HG02938 (cell line): Measurements from ENCODE around the gene SEPTIN5.

Experiments used
- ATAC-seq: cut with Tn5 transposase; IDR thresholded peaks from one replicate; pipeline ENCODE4 v1.9.1; 2021; ENCODE audit warnings: mild to moderate bottlenecking, moderate library complexity; ENCODE audit not compliant: unreplicated experiment

The SEPTIN5 gene

GRCh38 chr22:19704355-19705015, 9.8 kb upstream of the SEPTIN5 start:
- no peak for ATAC-seq

GRCh38 chr22:19705181-19705934, 8.9 kb upstream of the SEPTIN5 start:
- ATAC-seq, result no peak

GRCh38 chr22:19706661-19707151, 7.6 kb upstream of the SEPTIN5 start:
- ATAC-seq, result no peak

DNA sequence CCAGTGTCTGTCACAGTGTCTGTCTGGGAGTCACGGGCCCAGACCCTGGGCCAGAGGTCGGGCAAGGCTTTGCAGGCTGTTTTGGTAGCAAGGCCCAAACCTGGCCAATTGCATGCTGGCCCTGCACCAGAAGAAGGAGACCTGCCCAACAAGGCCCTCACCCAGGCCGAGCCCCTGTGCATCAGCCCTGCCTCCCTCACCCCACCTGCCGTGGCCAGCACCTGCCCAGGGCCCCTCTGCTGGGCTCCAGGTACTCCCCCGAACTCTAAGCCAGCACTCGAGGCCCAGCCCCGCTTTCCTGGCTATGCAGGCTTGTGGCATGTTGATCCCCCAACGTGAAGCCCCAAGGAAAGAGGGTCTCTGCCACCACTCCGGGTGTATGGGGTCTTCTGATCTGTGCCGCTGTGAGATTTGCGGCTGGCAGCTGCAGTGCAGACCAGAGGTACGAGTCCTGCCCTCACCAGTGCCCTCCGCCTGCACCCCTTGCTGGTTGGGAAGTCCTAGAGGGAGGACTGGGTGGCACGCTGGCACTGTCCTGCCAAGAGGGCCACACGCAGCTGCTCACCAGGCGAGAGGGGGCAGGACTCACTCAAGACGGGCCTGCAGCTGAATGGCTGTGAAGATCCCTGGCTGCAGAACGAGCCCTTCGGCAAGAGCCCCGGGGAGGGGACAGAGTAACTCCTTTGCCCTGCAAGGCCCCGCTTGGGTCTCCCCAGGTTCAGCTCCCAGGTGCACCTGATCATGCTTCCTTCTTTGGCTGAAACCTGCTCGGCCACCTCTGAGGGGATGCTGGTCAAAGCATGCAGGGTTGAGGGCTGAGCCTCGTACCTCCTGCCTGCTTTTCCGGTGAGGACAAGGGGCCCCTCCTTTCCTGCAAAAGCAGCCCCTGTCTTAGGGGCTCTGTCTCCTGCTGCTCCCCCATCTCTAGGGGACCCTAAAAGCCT, 6.7 kb upstream of the SEPTIN5 start:
- ATAC-seq, result no peak

DNA sequence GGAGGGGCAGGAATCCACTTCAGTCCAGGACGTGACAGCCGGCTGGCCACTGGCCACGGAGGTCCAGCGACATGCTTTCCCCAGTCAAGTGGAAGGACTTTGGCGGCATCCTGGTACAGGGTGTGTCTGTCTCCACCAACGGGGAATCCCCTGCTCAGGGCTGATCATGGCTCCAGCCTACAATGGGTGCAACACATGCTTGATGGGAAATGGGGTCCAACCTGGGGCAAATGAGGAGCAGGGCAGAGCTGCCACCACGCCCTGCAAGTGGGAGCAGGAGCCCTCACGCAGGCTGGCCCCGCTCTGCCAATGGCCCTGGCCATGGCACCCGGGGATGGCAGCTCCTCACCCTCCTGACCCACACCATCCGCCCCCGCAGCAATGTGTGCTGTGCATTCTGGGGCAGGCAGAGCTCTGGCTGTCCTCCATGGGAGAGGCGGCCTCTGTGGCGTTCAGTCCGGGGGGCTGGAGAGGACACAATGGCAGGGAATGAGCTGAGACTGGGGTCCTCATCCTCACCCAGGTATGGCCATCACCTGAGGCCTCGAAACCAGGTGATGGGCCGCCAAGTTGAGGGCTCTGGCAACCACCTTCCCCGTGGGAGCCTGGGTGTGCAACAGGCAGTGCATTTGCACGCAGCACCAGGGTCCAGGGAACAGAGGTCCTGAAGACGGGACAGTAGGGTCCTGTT, 5.8 kb upstream of the SEPTIN5 start:
- no peak for ATAC-seq

DNA sequence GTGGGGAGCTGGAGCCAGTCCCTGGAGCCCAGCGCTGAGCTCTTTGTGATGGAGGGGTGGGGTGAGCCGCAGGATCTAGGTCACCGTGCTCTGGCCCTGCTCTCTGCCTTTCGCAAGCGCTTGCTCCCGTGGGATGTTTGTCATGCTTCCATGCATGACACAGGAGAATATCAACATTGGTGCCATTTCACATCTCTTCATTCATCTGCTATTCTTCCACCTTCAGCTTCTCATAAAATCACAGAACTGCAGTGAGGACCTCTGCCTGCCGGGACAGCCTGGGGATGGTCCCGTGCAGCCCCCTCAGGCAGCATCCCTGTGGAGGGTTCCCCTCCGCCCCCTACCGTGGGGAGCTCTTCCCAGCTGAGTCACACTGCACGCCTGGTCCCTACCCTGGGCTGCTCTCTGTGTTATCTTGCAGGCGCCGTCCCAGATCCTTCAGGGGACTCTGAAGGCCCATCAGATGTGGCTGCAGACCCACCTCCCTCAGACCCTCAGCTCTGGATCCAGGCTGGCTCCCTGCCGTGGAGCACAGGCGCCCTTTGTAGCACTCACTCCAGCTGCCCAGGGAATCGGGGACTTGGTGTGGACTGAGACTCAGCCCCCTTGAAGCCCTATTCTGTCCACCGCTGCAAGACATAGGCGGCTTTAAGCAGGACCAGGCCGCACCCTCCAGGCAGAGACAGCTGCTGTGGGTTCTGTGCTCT, 5.1 kb upstream of the SEPTIN5 start:
- no peak for ATAC-seq

DNA sequence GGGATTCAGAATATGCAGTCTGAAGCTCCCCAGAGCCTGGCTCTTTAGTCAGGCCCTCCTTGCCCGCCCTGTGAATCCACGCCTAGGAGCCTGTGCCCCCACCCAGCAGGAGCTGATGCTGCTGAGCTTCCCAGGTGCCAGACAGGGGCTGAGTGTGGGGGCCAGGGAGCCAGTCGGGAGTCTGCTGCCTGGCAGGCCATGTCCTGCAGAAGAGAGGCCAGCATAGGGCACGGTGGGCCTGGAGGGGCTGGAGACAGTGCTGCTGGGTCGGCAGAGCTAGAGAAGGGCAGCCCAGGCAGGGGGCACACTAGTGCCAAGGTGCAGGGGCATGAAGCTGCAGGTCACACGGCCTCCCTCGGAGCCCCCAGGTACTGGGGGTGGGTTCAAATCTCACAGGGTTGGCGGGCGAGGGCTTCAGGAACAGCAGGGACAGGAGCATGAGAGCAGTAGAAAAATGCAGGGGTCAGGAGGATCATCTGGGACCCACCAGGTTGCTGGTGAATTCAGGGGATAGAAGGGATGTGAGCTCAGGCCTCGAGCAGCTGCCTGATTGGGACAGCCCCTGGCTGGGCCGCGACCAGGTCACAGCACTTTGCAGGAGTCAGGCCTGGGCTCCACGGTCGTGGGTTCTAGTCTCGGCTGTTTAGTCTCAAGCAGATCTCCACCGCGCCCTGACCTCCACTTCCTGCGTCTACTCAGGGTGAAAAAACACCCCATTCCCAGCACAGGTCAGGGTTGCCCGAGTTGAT, 4.1 kb upstream of the SEPTIN5 start:
- no peak for ATAC-seq

GRCh38 chr22:19710769-19711106, 3.6 kb upstream of the SEPTIN5 start:
- no peak for ATAC-seq

DNA sequence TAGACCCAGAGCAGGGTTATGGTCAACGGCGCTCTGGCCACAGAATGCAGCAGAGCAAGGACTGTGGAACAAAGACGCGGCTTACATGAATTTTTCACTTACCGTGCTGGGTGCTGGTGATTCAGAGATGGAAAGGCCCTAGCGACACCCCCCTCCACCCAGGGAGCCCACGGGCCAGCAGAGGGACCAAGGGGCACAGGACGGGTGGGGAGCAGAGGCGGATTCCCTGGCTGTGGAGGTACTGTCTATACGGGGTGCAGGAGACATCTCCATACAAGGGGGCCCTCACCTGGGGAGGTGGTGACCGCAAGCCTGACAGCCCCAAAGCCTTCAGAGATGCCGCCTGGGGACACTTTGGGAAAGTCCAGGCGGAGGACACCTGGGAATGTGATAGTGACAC, 1.1 kb upstream of the SEPTIN5 start:
- no peak for ATAC-seq

DNA sequence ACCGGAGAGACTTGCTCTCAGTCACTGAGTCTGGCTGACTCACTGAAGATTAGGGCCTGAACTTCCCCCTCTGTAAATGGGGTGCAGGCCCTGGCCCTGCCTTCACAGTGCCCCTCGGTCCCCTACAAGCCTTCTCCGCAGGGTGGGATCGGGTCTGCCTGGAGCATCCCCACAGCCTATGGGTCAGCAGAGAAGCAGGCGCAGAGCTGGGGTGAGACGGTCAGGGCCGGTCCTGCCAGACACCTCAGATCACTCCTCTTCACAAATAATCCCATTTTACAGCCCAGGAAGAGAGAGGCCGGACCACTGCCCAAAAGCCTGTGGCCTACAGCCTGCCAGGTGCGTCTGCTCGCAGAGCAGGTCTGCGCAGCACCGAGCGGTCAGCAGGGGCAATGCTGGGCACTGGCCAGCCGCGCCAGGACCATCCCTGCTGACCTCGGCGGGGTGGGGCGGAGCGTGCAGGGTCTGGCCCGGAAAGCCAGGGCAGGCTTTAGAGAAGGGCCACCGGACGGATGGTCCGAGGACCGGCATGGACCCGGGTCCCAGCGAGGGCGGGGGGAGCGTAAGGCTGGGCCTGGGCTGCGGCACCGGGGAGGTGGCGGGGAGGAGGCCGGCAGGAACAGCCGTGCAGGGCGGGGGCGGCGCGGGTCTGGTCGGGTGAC, 522 bp upstream of the SEPTIN5 start:
- no peak for ATAC-seq

- no peak for ATAC-seq
Observed at GRCh38 chr22:19715188-19715930, 1.1 kb downstream of the SEPTIN5 start.

GRCh38 chr22:19716041-19716828, 1.9 kb downstream of the SEPTIN5 start:
- no peak for ATAC-seq

DNA sequence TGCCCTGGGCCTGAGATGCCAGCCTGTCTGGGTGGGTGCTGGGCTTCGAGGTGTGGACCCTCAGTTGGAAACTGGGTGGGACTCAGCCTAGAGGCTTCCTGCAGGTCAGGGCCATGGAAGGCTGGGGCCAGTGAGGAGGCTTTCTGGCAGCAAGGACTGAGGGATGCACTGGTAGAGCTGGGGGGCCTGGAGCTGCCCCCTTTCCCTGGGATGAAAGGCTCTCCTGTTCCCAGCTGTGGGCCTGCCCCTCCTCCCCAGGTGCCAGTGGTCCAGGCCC, 2.5 kb downstream of the SEPTIN5 start:
- no peak for ATAC-seq

DNA sequence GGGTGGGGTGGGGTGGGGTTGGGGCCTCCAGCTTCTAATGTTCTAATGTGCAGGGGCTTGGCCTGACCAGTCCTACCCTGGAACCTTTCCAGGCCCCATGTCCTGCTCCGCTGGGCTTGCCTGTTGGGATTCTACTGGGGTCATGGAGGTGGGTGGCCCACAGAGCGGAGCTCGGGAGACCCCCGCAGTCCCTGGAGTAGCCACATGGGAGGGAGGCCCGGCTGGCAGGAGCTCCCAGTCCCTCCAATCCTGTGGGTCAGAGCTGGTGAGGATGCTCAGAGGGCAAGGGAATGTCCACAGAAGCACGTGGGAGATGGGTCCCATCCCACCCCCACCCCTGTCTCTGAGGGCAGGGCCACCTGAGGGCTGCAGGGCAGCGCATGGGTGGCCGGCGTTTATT, 2.9 kb downstream of the SEPTIN5 start:
- ATAC-seq, result no peak

GRCh38 chr22:19717691-19718455, 3.6 kb downstream of the SEPTIN5 start:
- ATAC-seq, result no peak

- ATAC-seq, result no peak
Observed at GRCh38 chr22:19718456-19719049, 4.2 kb downstream of the SEPTIN5 start.

- no peak for ATAC-seq
Observed at GRCh38 chr22:19719050-19719482, 4.8 kb downstream of the SEPTIN5 start.
